ENCODE measurements around the gene RBM43. TPM values are rescaled to one million over a fixed set of nuclear protein-coding genes. Genes with fewer than 3 reads are reported as not detected.
A peak's percentile ranks its signal among the peaks of the same experiment; 100 is the strongest.
"Not testable (repeated sequence)": the region's sequence is repeated elsewhere in the genome, so short reads cannot be mapped to it uniquely, and the experiment has no call there.

The RBM43 gene
- 10 to 100 TPM in 3 of 4 donors, 1 to 10 TPM in 1; 6.9 to 13.6 (median 13.2) TPM for total RNA-seq

- peaks cover 0 to 75% (median 18%) of the 10 kb centered on the region in 4 donors for H3K4me1 ChIP-seq
- TF ChIP-seq POLR2A (IDR thresholded peaks at IDR 0.05), result peak; percentile 14 to 50
- TF ChIP-seq EP300 (IDR thresholded peaks at IDR 0.05), result peak; percentile 14 to 86
- peak in 1 of 5 experiments; percentile 7 for TF ChIP-seq CTCF (IDR thresholded peaks at IDR 0.05)
- H3K27me3 ChIP-seq, result no peaks in the 10 kb centered on the region
- H3K27ac ChIP-seq, result peak within 1 kb of the TSS; percentile 87 to 100 (median 98)
- peak within 1 kb of the TSS; percentile 58 to 99 (median 92) for H3K4me3 ChIP-seq
- no peaks in the 10 kb centered on the region for H3K9me3 ChIP-seq
- no peaks in the 10 kb centered on the region for H3K36me3 ChIP-seq
- WGBS, 2 donors, result 0% methylated on average over 54 to 61 of the region's 61 CpGs
- peak; percentile 76 to 80 for DNase-seq (ENCODE audit: low spot score in 2 of 2)
Observed at GRCh38 chr2:151261231-151261976, at the start of gene RBM43. RBM43 (minus strand) TSS chr2:151261863; CDS start chr2:151261727, 136 bp downstream.

GRCh38 chr2:151310313-151310712 lies 48.6 kb upstream of the RBM43 start:
- not testable (repeated sequence) for H3K4me3 ChIP-seq; H3K27ac ChIP-seq; H3K9me3 ChIP-seq; DNase-seq (ENCODE audit: low spot score in 2 of 2); H3K27me3 ChIP-seq; H3K36me3 ChIP-seq
- H3K4me1 ChIP-seq, result peaks cover 0 to 12% (median 3%) of the 10 kb centered on the region in 4 donors
- WGBS, 2 donors, result 91 to 93% methylated on average over 6 of the region's 6 CpGs

DNA sequence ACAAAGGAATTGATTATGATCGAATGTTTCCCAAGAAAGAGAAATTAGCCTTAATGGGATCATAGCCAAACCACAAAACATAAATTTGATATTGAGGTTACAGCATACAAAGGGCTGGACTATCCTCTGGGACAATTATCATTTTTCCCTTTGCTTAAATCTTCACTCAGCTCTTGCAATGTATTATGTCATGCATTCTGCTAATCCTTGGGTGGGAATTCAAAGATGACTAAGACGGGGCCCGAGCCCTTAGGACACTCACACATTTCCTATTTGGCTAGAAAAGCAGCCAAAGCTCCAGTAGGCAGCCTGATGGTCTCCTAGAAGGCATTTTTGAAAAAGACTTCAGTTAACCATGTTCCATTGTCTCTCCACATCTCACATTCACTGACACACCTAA lies 45.0 kb upstream of the RBM43 start:
- WGBS, 2 donors, result 24 to 26% methylated on average over 3 of the region's 3 CpGs
- Histone ChIP-seq H3K27ac (no peak overlapping the region), H3K36me3 (no peaks in the 10 kb centered on the region), H3K4me3 (no peak overlapping the region), H3K9me3 (no peaks in the 10 kb centered on the region), H3K4me1 (no peaks in the 10 kb centered on the region), H3K27me3 (no peaks in the 10 kb centered on the region)
- TF ChIP-seq CTCF (IDR thresholded peaks at IDR 0.05), result no peak
- DNase-seq (ENCODE audit: low spot score in 2 of 2), result no peak

GRCh38 chr2:151305129-151305691 lies 43.5 kb upstream of the RBM43 start:
- TF ChIP-seq EP300 (IDR thresholded peaks at IDR 0.05) (no peak), CTCF (IDR thresholded peaks at IDR 0.05) (no peak), POLR2A (IDR thresholded peaks at IDR 0.05) (no peak)
- DNase-seq (ENCODE audit: low spot score in 2 of 2), result no peak
- Histone ChIP-seq H3K27me3 (no peaks in the 10 kb centered on the region), H3K9me3 (no peaks in the 10 kb centered on the region), H3K36me3 (no peaks in the 10 kb centered on the region), H3K27ac (no peak overlapping the region), H3K4me3 (no peak overlapping the region), H3K4me1 (no peaks in the 10 kb centered on the region)

DNA sequence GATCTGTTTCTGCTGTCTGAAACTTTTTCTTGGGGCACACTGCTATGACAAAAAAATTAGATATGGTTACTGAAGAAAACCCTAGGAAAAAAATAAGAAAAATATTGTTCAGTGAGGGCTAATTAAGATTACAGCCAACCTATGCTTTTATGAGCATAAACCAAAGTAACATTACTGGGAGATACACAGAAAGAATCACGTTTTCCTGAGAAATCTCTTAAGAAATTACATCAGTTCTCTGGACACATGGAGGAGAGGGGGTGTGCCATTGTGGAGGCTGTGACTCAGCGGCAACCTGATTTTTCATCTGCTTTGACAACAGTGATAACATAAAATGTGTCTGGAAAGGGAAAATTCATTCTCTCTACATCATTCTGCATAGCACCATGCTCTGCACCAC lies 41.2 kb upstream of the RBM43 start:
- H3K9me3 ChIP-seq, result no peaks in the 10 kb centered on the region
- H3K36me3 ChIP-seq, result no peaks in the 10 kb centered on the region
- no peak overlapping the region for H3K27ac ChIP-seq
- H3K4me3 ChIP-seq, result no peak overlapping the region
- peaks cover 0 to 2% (median 0%) of the 10 kb centered on the region in 4 donors for H3K4me1 ChIP-seq
- DNase-seq (ENCODE audit: low spot score in 2 of 2), result no peak
- TF ChIP-seq EP300 (IDR thresholded peaks at IDR 0.05) (no peak), POLR2A (IDR thresholded peaks at IDR 0.05) (no peak), CTCF (IDR thresholded peaks at IDR 0.05) (no peak)
- H3K27me3 ChIP-seq, result no peaks in the 10 kb centered on the region
- WGBS, 2 donors, result 54 to 69% methylated on average over 2 of the region's 2 CpGs
